PC-3 (cell line): ENCODE results near the gene ZFHX3.

Experiments
- EZH2 ChIP-seq: fragments of 300-600 bp; sonication (generic); IDR thresholded peaks from one replicate; pipeline ENCODE4 v1.6.1; 2017; ENCODE audit warnings: antibody characterized with exemption, mild to moderate bottlenecking, low read length; ENCODE audit not compliant: unreplicated experiment
- TF ChIP-seq, protein P1 (sequence below): fragments of 300-600 bp; sonication (generic); conservative IDR thresholded peaks from 2 replicates; pipeline ENCODE4 v1.5.1; 2017; ENCODE audit warnings: antibody characterized with exemption, low read depth, mild to moderate bottlenecking, low read length

- TF ChIP-seq, protein P1, sequence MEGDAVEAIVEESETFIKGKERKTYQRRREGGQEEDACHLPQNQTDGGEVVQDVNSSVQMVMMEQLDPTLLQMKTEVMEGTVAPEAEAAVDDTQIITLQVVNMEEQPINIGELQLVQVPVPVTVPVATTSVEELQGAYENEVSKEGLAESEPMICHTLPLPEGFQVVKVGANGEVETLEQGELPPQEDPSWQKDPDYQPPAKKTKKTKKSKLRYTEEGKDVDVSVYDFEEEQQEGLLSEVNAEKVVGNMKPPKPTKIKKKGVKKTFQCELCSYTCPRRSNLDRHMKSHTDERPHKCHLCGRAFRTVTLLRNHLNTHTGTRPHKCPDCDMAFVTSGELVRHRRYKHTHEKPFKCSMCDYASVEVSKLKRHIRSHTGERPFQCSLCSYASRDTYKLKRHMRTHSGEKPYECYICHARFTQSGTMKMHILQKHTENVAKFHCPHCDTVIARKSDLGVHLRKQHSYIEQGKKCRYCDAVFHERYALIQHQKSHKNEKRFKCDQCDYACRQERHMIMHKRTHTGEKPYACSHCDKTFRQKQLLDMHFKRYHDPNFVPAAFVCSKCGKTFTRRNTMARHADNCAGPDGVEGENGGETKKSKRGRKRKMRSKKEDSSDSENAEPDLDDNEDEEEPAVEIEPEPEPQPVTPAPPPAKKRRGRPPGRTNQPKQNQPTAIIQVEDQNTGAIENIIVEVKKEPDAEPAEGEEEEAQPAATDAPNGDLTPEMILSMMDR = no peak
- no peak for TF ChIP-seq EZH2
These were observed 1.6 kb upstream of the ZFHX3 start for GRCh38 chr16:73049511-73049910.
